Type B pancreatic cell (in vitro differentiated cells): ENCODE measurements around the gene PRG2. TPM values are rescaled to one million over a fixed set of nuclear protein-coding genes. Genes with fewer than 3 reads are reported as not detected.

ENCODE experiments used
- DNase-seq: peaks from one replicate; pipeline ENCODE4 v3.0.0; 2021; ENCODE audit warnings: mixed read lengths; ENCODE audit not compliant: unreplicated experiment; ENCODE audit errors: extremely low spot score
- H3K27ac Mint-ChIP-seq: 2 replicates; pipeline ENCODE4 v1.8.0; 2021; ENCODE audit warnings: mild to moderate bottlenecking, mixed read lengths
- H3K27me3 Mint-ChIP-seq: 2 replicates; pipeline ENCODE4 v1.8.0; 2021; ENCODE audit warnings: mixed read lengths
- H3K36me3 Mint-ChIP-seq: 2 replicates; pipeline ENCODE4 v1.8.0; 2021; ENCODE audit warnings: mixed read lengths
- H3K4me1 Mint-ChIP-seq: one replicate; pipeline ENCODE4 v1.8.0; 2021; ENCODE audit warnings: mixed read lengths; ENCODE audit not compliant: unreplicated experiment
- H3K4me3 Mint-ChIP-seq: 2 replicates; pipeline ENCODE4 v1.8.0; 2021; ENCODE audit warnings: mild to moderate bottlenecking, mixed read lengths
- H3K9me3 Mint-ChIP-seq: 2 replicates; pipeline ENCODE4 v1.8.0; 2021; ENCODE audit warnings: mixed read lengths
- CTCF ChIP-seq: fragments of 200-600 bp; sonication (generic); conservative IDR thresholded peaks from 2 replicates; pipeline ENCODE4 v1.5.0; 2021; ENCODE audit warnings: antibody characterized with exemption, mild to moderate bottlenecking
- total RNA-seq: library from RNA; stranded (reverse); gene quantifications from 2 replicates; pipeline ENCODE4 v1.2.1, GENCODE V29; 2021; ENCODE audit warnings: low replicate concordance

The PRG2 gene
- total RNA-seq, 1 donor from 2014 or later: not detected

- no peak within 1 kb of the TSS for H3K4me3 Mint-ChIP-seq
- H3K27me3 Mint-ChIP-seq: peaks cover 47% of the 10 kb centered on the region
- H3K27ac Mint-ChIP-seq: no peak within 1 kb of the TSS
- H3K36me3 Mint-ChIP-seq: no peaks in the 10 kb centered on the region
- no peak for TF ChIP-seq CTCF
- H3K9me3 Mint-ChIP-seq: no peaks in the 10 kb centered on the region
- DNase-seq: no peak
- H3K4me1 Mint-ChIP-seq: no peaks in the 10 kb centered on the region
These were observed 9.5 kb downstream of the PRG2 start, which contains the start of gene PRG3 for GRCh38 chr11:57380975-57381374. Gene PRG3 (minus strand): TSS chr11:57381150. CDS start chr11:57380708, 442 bp downstream.

GRCh38 chr11:57379732-57380131 is 10.7 kb downstream of the PRG2 start:
- no peak for TF ChIP-seq CTCF
- Mint-ChIP-seq H3K36me3 (no peaks in the 10 kb centered on the region), H3K4me3 (no peak overlapping the region), H3K27ac (no peak overlapping the region), H3K27me3 (peaks cover 38% of the 10 kb centered on the region), H3K9me3 (no peaks in the 10 kb centered on the region), H3K4me1 (no peaks in the 10 kb centered on the region)
- DNase-seq: no peak

GRCh38 chr11:57378186-57378585 is 12.3 kb downstream of the PRG2 start:
- no peaks in the 10 kb centered on the region for H3K36me3 Mint-ChIP-seq
- TF ChIP-seq CTCF: no peak
- H3K27ac Mint-ChIP-seq: no peak overlapping the region
- DNase-seq: no peak
- H3K27me3 Mint-ChIP-seq: peaks cover 33% of the 10 kb centered on the region
- no peak overlapping the region for H3K4me3 Mint-ChIP-seq
- no peaks in the 10 kb centered on the region for H3K4me1 Mint-ChIP-seq
- H3K9me3 Mint-ChIP-seq: no peaks in the 10 kb centered on the region

- Mint-ChIP-seq H3K4me1 (no peaks in the 10 kb centered on the region), H3K36me3 (no peaks in the 10 kb centered on the region), H3K27me3 (peaks cover 34% of the 10 kb centered on the region), H3K27ac (no peak overlapping the region), H3K9me3 (no peaks in the 10 kb centered on the region), H3K4me3 (no peak overlapping the region)
- TF ChIP-seq CTCF: no peak
- no peak for DNase-seq
These were observed 13.3 kb downstream of the PRG2 start for GRCh38 chr11:57377107-57377506.

- DNase-seq: no peak
- H3K27ac Mint-ChIP-seq: no peak overlapping the region
- TF ChIP-seq CTCF: no peak
- peaks cover 33% of the 10 kb centered on the region for H3K27me3 Mint-ChIP-seq
- no peaks in the 10 kb centered on the region for H3K4me1 Mint-ChIP-seq
- H3K4me3 Mint-ChIP-seq: no peak overlapping the region
- H3K36me3 Mint-ChIP-seq: no peaks in the 10 kb centered on the region
- H3K9me3 Mint-ChIP-seq: no peaks in the 10 kb centered on the region
These were observed 14.1 kb downstream of the PRG2 start for GRCh38 chr11:57376095-57377090.
